ENCODE data around the gene COPA.

The COPA gene

GRCh38 chr1:160315359-160315758 lies 27.7 kb downstream of the COPA start:
- TF ChIP-seq GATA3 (IDR thresholded peaks at IDR 0.05; ENCODE audit: low read depth, low read length) (no peak), GATA2 (IDR thresholded peaks at IDR 0.05; ENCODE audit: low read depth, low read length) (no peak)

- no peak for TF ChIP-seq GATA2 (IDR thresholded peaks at IDR 0.05; ENCODE audit: low read depth, low read length)
Measured at GRCh38 chr1:160309571-160309970, 33.5 kb downstream of the COPA start.

GRCh38 chr1:160309185-160309557 lies 33.9 kb downstream of the COPA start:
- TF ChIP-seq GATA2 (IDR thresholded peaks at IDR 0.05; ENCODE audit: low read depth, low read length) = no peak

GRCh38 chr1:160308451-160309184 lies 34.4 kb downstream of the COPA start:
- TF ChIP-seq GATA3 (IDR thresholded peaks at IDR 0.05; ENCODE audit: low read depth, low read length) (no peak), GATA2 (IDR thresholded peaks at IDR 0.05; ENCODE audit: low read depth, low read length) (no peak)

GRCh38 chr1:160307118-160307791 lies 35.8 kb downstream of the COPA start:
- TF ChIP-seq GATA3 (IDR thresholded peaks at IDR 0.05; ENCODE audit: low read depth, low read length) (no peak), GATA2 (IDR thresholded peaks at IDR 0.05; ENCODE audit: low read depth, low read length) (no peak)

- no peak for TF ChIP-seq GATA3 (IDR thresholded peaks at IDR 0.05; ENCODE audit: low read depth, low read length)
- TF ChIP-seq GATA2 (IDR thresholded peaks at IDR 0.05; ENCODE audit: low read depth, low read length) = no peak
Measured at GRCh38 chr1:160300173-160300572, 42.9 kb downstream of the COPA start.

- TF ChIP-seq GATA2 (IDR thresholded peaks at IDR 0.05; ENCODE audit: low read depth, low read length) (no peak), GATA3 (IDR thresholded peaks at IDR 0.05; ENCODE audit: low read depth, low read length) (no peak)
Measured at GRCh38 chr1:160296036-160296435, 47.0 kb downstream of the COPA start.

- no peak for TF ChIP-seq GATA3 (IDR thresholded peaks at IDR 0.05; ENCODE audit: low read depth, low read length)
- no peak for TF ChIP-seq GATA2 (IDR thresholded peaks at IDR 0.05; ENCODE audit: low read depth, low read length)
Measured at GRCh38 chr1:160293020-160293968, 49.8 kb downstream of the COPA start.

GRCh38 chr1:160291248-160292220 lies 51.5 kb downstream of the COPA start:
- TF ChIP-seq GATA3 (IDR thresholded peaks at IDR 0.05; ENCODE audit: low read depth, low read length) (no peak), GATA2 (IDR thresholded peaks at IDR 0.05; ENCODE audit: low read depth, low read length) (no peak)

GRCh38 chr1:160285506-160285905 lies 57.5 kb downstream of the COPA start:
- TF ChIP-seq GATA3 (IDR thresholded peaks at IDR 0.05; ENCODE audit: low read depth, low read length) = no peak
- no peak for TF ChIP-seq GATA2 (IDR thresholded peaks at IDR 0.05; ENCODE audit: low read depth, low read length)

- TF ChIP-seq GATA3 (IDR thresholded peaks at IDR 0.05; ENCODE audit: low read depth, low read length) (no peak), GATA2 (IDR thresholded peaks at IDR 0.05; ENCODE audit: low read depth, low read length) (no peak)
Measured at GRCh38 chr1:160284782-160285344, 58.2 kb downstream of the COPA start, which contains the start of gene PEX19. Gene PEX19 (minus strand): TSS chr1:160285133. CDS start chr1:160285124, 9 bp downstream.

GRCh38 chr1:160284220-160284781 lies 58.7 kb downstream of the COPA start:
- TF ChIP-seq GATA3 (IDR thresholded peaks at IDR 0.05; ENCODE audit: low read depth, low read length) = no peak

GRCh38 chr1:160282807-160283206 lies 60.2 kb downstream of the COPA start:
- TF ChIP-seq GATA3 (IDR thresholded peaks at IDR 0.05; ENCODE audit: low read depth, low read length) = no peak
- no peak for TF ChIP-seq GATA2 (IDR thresholded peaks at IDR 0.05; ENCODE audit: low read depth, low read length)

Measured in SH-SY5Y (cell line).